ENCODE results near the gene MRPS15.

GRCh38 chr1:36503733-36504132, 39.5 kb upstream of the MRPS15 start:
- no peak for TF ChIP-seq CTCF (IDR thresholded peaks at IDR 0.05)
- TF ChIP-seq POLR2AphosphoS5 (IDR thresholded peaks at IDR 0.05): no peak
